ENCODE measurements around the gene DTX4. TPM values are rescaled to one million over a fixed set of nuclear protein-coding genes. Genes with fewer than 3 reads are reported as not detected.

DTX4 gene
- total RNA-seq, 8 experiments from 2014 or later = 0.15 to 108 (median 41.7) TPM

DNA sequence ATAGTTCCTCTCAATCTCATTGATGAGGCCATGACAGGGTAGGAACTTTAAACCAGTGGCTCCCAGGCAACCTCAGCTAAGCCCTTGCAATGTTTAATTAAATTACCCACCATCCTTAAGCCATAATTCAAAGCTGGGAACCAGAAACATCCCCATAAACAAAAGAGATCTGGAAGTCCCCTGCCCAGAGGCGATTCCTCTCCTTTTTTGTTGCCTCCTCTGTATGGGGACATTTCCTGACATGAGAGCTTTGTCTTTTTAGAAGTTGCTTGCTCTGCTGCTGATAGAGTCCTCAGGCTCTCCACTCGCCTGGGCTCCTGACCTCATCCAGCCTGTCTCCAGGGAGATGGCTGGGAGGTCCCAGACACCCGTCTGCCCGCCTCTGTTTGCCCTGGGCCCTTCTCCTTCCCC, 3.2 kb downstream of the DTX4 start:
- peak overlapping the region; percentile 90 to 99 for H3K27ac ChIP-seq
- 14 to 78% (median 38%) methylated on average over 1 to 3 of the region's 4 CpGs; no CpG with 5 or more reads in 6 of the 10 experiments for WGBS, 10 experiments
- peak overlapping the region; percentile 70 to 99 (median 82) for H3K4me3 ChIP-seq
- in situ Hi-C loops (cut with MboI; ENCODE audit: low pct_unique_long_range_greater_than_20kb in 2 of 9, low sequenced_read_pairs in 9 of 9, unreplicated experiment in 9 of 9) = loop anchor here in 3 of 9 experiments (25.0 kb wide), 2 partner anchors 112 to 262 kb away; partner anchors contain the start of genes OR5A1 (in 2 of the 3) and OR5A2 (in 2 of the 3)
- peak in 5 of 8 experiments; percentile 4 to 43 (median 20) for ATAC-seq (replicated peaks in 6 of 8)
- H3K4me1 ChIP-seq (replicated peaks in 1 of 2) = peaks cover 38 to 47% of the 10 kb centered on the region in 2 donors

DNA sequence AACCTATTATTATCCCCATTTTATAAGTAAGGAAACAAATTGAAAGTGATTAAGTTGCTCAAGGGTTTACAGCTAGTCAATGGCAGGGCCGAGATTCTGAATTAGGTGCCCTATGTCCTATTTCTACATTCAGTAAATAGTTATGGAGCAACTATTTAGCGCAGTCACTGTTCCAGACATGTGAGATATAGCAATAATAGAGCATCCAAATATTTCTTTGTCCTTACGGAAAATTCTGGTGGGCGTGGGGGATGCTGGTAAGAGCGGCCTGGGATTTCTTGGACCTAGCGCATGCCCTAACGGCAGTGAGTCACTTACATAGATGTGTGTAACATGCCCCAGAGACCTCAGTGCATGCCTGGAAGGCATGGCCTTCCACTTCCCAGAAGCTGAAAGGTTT, 4.4 kb downstream of the DTX4 start:
- 66 to 100% (median 100%) methylated on average over 1 to 7 of the region's 7 CpGs; no CpG with 5 or more reads in 4 of the 10 experiments for WGBS, 10 experiments
- H3K27ac ChIP-seq = no peak overlapping the region
- H3K4me1 ChIP-seq (replicated peaks in 1 of 2) = peaks cover 50 to 57% of the 10 kb centered on the region in 2 donors
- no peak overlapping the region for H3K4me3 ChIP-seq
- in situ Hi-C loops (cut with MboI; ENCODE audit: low pct_unique_long_range_greater_than_20kb in 2 of 9, low sequenced_read_pairs in 9 of 9, unreplicated experiment in 9 of 9) = loop anchor here in 3 of 9 experiments (25.0 kb wide), 2 partner anchors 111 to 261 kb away; partner anchors contain the start of genes OR5A1 (in 2 of the 3) and OR5A2 (in 2 of the 3)
- ATAC-seq (replicated peaks in 6 of 8) = no peak

DNA sequence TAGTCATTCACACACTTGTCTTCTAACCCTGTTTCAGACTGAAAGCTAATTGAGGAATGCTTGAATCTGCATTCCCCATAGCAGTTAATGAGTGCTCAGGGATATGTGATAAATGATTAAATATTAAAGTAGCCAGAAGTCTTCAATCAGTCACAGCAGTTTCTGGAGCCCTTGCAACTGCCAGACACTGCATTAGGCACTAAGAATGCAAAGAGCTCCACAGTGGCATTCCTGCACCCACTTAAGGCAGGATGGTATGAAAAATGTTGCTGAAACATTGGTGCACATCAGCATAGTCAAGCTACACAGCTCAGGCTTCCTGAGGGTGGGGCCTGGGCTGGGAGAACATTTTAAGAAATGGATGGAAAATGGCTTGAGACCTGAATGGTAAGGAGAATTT, 6.5 kb downstream of the DTX4 start:
- Histone ChIP-seq H3K4me1 (replicated peaks in 1 of 2) (peaks cover 55 to 71% of the 10 kb centered on the region in 2 donors), H3K27ac (no peak overlapping the region), H3K4me3 (no peak overlapping the region)
- ATAC-seq (replicated peaks in 6 of 8) = peak in 3 of 8 experiments; percentile 39 to 62 (median 41)
- in situ Hi-C loops (cut with MboI; ENCODE audit: low pct_unique_long_range_greater_than_20kb in 2 of 9, low sequenced_read_pairs in 9 of 9, unreplicated experiment in 9 of 9) = loop anchor here in 3 of 9 experiments (25.0 kb wide), 2 partner anchors 109 to 259 kb away; partner anchors contain the start of genes OR5A1 (in 2 of the 3) and OR5A2 (in 2 of the 3)

DNA sequence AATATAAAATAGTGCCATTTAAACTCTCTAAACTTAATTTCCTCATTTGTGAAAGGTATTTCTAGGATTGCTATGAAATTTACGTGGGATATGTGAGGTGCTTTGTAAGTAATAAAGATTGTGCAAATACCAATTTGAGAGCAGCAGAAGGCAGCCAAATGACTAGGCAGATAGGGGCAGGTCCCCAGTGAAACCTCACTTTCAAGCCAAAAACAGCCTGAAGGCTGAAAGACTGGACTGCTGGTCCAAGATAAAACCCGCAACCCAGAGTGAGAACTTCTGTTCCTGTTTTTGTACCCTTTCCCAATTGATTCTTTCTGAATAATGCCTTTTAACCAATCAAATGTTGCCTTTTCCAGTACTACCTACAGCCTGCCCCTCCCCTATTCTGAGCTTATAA, 7.2 kb downstream of the DTX4 start:
- ATAC-seq (replicated peaks in 6 of 8) = no peak
- 17 to 100% (median 62%) methylated on average over 1 to 2 of the region's 2 CpGs for WGBS, 10 experiments
- Histone ChIP-seq H3K4me3 (no peak overlapping the region), H3K4me1 (replicated peaks in 1 of 2) (peaks cover 62 to 78% of the 10 kb centered on the region in 2 donors), H3K27ac (peak overlapping the region in 1 of 2 donors; percentile 64)
- in situ Hi-C loops (cut with MboI; ENCODE audit: low pct_unique_long_range_greater_than_20kb in 2 of 9, low sequenced_read_pairs in 9 of 9, unreplicated experiment in 9 of 9) = loop anchor here in 3 of 9 experiments (25.0 kb wide), 2 partner anchors 108 to 258 kb away; partner anchors contain the start of genes OR5A1 (in 2 of the 3) and OR5A2 (in 2 of the 3)

DNA sequence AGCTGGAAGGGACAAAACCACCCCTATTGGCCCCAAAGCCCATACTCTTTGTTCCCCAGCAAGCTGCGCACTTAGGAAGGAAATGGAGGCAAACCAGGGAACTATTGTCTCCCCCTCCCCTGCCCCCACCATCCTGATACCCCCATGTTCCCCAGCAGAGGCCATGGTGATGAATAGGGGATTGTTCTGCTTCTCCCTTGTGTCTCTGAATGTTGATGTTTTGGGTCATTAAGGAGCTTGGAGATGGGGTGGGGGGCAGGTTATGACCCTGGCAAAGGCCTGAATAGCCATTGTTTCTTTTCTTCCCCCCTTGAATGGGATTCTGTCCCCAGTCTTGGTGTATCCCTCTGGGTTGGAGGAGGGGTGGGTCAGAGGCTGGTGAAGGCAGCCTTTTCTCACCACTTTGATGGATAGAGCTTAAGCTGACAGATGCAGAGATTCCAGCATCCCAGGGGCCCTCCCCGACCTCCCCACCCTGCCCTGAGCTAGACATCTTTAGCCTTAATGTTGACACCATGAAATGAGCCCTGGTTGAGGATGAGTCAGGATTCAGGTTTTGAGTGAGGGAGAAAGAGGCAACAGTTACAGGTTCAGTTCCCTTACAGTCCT, 8.3 kb downstream of the DTX4 start:
- H3K27ac ChIP-seq = peak overlapping the region; percentile 48 to 76
- no peak overlapping the region for H3K4me3 ChIP-seq
- H3K4me1 ChIP-seq (replicated peaks in 1 of 2) = peaks cover 64 to 79% of the 10 kb centered on the region in 2 donors
- 0% methylated on average over 1 to 2 of the region's 2 CpGs; no CpG with 5 or more reads in 8 of the 10 experiments for WGBS, 10 experiments
- peak in 5 of 8 experiments; percentile 45 to 75 (median 67) for ATAC-seq (replicated peaks in 6 of 8)
- in situ Hi-C loops (cut with MboI; ENCODE audit: low pct_unique_long_range_greater_than_20kb in 2 of 9, low sequenced_read_pairs in 9 of 9, unreplicated experiment in 9 of 9) = loop anchor here in 3 of 9 experiments (25.0 kb wide), 2 partner anchors 107 to 257 kb away; partner anchors contain the start of genes OR5A1 (in 2 of the 3) and OR5A2 (in 2 of the 3)

DNA sequence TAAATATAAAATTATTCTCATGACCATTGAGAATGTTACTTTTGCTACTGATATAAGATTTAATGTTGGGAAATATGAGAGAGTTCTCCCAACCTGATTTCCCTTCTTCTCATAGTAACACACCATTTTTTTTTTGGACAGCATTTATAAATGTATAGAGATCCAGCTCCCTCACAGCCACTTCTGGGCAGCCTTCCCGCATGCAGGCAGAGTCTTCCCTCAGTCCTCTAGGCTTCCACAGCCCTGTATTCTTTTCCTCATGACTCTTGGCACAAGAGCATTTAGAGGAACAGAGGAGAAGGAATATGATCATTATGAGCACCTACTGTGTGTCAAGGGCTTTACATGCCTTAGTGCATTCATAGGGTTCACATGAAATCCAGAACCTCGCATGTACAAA, 9.0 kb downstream of the DTX4 start:
- ATAC-seq (replicated peaks in 6 of 8) = no peak
- in situ Hi-C loops (cut with MboI; ENCODE audit: low pct_unique_long_range_greater_than_20kb in 2 of 9, low sequenced_read_pairs in 9 of 9, unreplicated experiment in 9 of 9) = loop anchor here in 3 of 9 experiments (25.0 kb wide), 2 partner anchors 106 to 256 kb away; partner anchors contain the start of genes OR5A1 (in 2 of the 3) and OR5A2 (in 2 of the 3)
- WGBS, 10 experiments = 38 to 100% (median 80%) methylated on average over 1 to 2 of the region's 2 CpGs; no CpG with 5 or more reads in 4 of the 10 experiments
- H3K4me3 ChIP-seq = no peak overlapping the region
- H3K27ac ChIP-seq = peak overlapping the region; percentile 48 to 76
- H3K4me1 ChIP-seq (replicated peaks in 1 of 2) = peaks cover 64 to 79% of the 10 kb centered on the region in 2 donors

DNA sequence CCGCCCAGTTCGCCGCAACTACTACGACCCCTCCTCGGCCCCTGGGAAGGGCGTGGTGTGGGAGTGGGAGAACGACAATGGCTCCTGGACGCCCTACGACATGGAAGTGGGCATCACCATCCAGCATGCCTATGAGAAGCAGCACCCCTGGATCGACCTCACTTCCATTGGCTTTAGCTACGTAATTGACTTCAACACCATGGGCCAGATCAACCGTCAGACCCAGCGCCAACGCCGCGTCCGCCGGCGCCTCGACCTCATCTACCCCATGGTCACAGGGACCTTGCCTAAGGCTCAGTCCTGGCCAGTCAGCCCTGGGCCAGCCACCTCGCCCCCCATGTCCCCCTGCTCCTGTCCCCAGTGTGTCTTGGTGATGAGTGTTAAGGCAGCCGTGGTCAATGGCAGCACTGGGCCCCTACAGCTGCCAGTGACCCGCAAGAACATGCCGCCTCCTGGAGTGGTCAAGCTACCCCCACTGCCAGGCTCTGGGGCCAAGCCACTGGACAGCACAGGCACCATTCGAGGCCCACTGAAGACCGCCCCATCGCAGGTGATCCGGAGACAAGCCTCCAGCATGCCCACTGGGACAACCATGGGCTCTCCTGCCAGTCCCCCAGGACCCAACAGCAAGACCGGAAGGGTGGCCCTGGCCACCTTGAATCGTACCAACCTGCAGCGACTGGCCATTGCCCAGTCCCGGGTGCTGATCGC, 10.0 kb downstream of the DTX4 start:
- Histone ChIP-seq H3K4me3 (no peak overlapping the region), H3K27ac (no peak overlapping the region), H3K4me1 (replicated peaks in 1 of 2) (peaks cover 63 to 81% of the 10 kb centered on the region in 2 donors)
- in situ Hi-C loops (cut with MboI; ENCODE audit: low pct_unique_long_range_greater_than_20kb in 2 of 9, low sequenced_read_pairs in 9 of 9, unreplicated experiment in 9 of 9) = loop anchor here in 3 of 9 experiments (25.0 kb wide), 2 partner anchors 105 to 255 kb away; partner anchors contain the start of genes OR5A1 (in 2 of the 3) and OR5A2 (in 2 of the 3)
- ATAC-seq (replicated peaks in 6 of 8) = no peak
- 58 to 100% (median 98%) methylated on average over 2 to 21 of the region's 33 CpGs; no CpG with 5 or more reads in 2 of the 10 experiments for WGBS, 10 experiments

DNA sequence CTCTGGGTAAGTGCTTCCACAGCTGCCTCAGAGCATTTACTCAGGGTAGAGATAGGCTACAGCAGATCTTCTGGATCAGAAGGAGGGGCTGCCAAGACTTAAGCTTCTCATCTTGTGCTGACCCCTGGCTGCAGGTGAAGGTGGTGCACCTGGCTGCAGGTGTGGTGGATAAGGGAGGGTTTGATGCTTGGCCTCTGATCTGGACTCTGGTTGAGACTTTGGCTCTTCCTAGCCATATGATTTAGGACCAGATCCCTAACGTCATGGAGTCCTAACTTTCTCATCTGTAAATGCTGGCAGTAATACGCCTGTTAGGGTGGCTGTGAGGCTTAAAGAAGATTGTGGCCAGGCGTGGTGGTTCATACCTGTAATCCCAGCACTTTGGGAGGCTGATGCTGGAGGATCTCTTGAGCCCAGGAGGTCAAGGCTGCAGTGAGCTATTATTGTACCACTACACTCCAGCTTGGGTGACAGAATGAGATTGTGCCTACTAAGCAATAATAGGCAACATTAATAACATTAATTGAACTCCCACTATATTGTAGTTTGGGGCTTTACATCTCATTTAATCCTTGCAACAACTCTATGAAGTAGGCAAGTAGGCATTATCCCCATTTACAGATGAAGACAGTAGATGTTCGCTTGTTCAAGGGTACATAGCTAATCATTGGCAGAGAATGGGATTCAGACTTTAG, 10.7 kb downstream of the DTX4 start:
- in situ Hi-C loops (cut with MboI; ENCODE audit: low pct_unique_long_range_greater_than_20kb in 2 of 9, low sequenced_read_pairs in 9 of 9, unreplicated experiment in 9 of 9) = loop anchor here in 3 of 9 experiments (25.0 kb wide), 2 partner anchors 105 to 255 kb away; partner anchors contain the start of genes OR5A1 (in 2 of the 3) and OR5A2 (in 2 of the 3)
- H3K4me3 ChIP-seq = no peak overlapping the region
- no peak for ATAC-seq (replicated peaks in 6 of 8)
- H3K4me1 ChIP-seq (replicated peaks in 1 of 2) = peaks cover 62 to 81% of the 10 kb centered on the region in 2 donors
- no peak overlapping the region for H3K27ac ChIP-seq
- WGBS, 10 experiments = 20 to 100% (median 90%) methylated on average over 1 to 3 of the region's 4 CpGs; no CpG with 5 or more reads in 3 of the 10 experiments

DNA sequence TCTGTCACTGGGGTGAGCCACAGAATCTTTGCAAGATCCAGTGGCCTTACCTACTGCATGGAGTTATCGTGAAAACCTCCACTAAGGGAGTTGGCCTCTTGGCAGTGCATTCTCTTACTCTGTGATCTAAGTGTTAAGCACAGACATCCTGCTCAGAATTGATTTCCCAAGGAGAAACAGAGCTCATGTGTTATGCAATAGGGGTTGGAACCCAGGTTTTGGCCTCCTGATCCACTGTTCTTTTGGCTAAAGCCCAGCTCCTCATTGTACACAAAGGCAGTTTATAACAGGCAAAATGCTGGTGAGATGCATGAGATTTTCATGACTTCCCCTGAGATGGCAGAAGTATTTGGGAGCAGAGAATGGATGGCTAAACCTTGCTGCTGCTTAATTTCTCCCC, 11.8 kb downstream of the DTX4 start:
- no peak for ATAC-seq (replicated peaks in 6 of 8)
- Histone ChIP-seq H3K4me3 (no peak overlapping the region), H3K27ac (peak overlapping the region; percentile 34 to 87), H3K4me1 (replicated peaks in 1 of 2) (peaks cover 62 to 72% of the 10 kb centered on the region in 2 donors)
- in situ Hi-C loops (cut with MboI; ENCODE audit: low pct_unique_long_range_greater_than_20kb in 2 of 9, low sequenced_read_pairs in 9 of 9, unreplicated experiment in 9 of 9) = loop anchor here in 3 of 9 experiments (25.0 kb wide), 2 partner anchors 104 to 254 kb away; partner anchors contain the start of genes OR5A1 (in 2 of the 3) and OR5A2 (in 2 of the 3)
- WGBS, 10 experiments = 75 to 100% (median 79%) methylated on average over 1 of the region's 1 CpG; no CpG with 5 or more reads in 6 of the 10 experiments

DNA sequence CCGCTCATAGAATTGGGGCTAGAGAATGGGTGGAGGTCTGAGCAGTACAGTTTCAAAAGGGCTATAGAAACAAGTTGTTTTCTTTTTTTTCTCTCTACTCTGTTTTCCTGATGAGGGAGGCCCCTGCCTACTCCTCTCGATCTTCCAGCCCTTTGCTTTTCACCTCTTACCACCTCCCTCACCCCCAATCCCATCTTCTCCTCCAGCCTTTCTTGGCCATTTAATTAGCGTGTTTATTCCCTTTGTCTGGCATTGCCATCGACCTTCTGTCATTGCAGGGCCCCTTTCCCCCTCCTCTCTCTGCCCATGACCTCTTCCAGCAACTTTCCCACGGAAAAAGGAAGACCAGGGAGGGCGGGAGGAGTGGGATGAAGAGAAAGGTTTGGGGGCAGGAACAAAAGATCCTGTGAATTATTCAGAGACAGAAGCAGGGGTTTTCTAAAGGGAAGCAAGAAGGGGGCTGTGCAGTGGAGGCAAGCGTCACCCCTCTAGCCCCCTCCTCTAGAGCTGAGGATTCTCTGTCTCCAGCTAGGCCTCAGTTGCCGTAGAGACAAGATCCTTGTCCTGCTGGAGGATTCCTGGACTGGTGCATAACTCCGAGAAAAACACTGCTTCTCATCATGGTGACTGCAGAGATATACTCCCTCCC, 12.9 kb downstream of the DTX4 start:
- H3K4me3 ChIP-seq = peak overlapping the region in 1 of 5 donors; percentile 4
- peak in 5 of 8 experiments; percentile 64 to 86 (median 78) for ATAC-seq (replicated peaks in 6 of 8)
- H3K4me1 ChIP-seq (replicated peaks in 1 of 2) = peaks cover 57 to 66% of the 10 kb centered on the region in 2 donors
- H3K27ac ChIP-seq = peak overlapping the region; percentile 84 to 87
- in situ Hi-C loops (cut with MboI; ENCODE audit: low pct_unique_long_range_greater_than_20kb in 2 of 9, low sequenced_read_pairs in 9 of 9, unreplicated experiment in 9 of 9) = loop anchor here in 3 of 9 experiments (25.0 kb wide), 2 partner anchors 102 to 252 kb away; partner anchors contain the start of genes OR5A1 (in 2 of the 3) and OR5A2 (in 2 of the 3)
- 0 to 28% (median 15%) methylated on average over 1 to 9 of the region's 9 CpGs for WGBS, 10 experiments

DNA sequence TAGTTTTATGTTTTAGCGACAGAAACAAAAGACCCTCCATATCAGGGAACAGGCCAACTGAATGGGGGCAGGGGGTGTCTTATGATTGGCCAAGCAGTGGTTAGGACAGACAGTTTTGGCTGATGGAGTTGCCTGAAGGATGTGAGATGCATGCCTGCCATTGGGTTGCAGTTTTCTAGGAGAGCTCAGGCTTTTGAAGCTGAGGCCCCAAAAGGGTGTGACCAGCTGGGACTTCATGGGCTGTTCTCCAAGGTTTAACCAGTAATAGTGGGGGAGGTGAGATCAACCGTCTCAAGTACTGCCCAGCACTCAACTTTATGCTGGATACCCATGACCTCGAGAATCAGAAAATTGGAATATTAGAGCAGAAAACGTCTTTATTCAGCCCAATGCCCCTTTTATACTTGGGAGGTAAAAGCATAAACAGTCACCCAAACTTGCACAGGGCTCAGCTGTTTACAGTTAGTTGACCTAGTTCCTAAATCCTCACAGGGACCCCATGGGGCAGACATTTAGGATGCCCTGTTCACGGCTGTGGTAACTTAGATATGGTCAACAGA, 13.5 kb downstream of the DTX4 start:
- H3K4me1 ChIP-seq (replicated peaks in 1 of 2) = peaks cover 50 to 61% of the 10 kb centered on the region in 2 donors
- in situ Hi-C loops (cut with MboI; ENCODE audit: low pct_unique_long_range_greater_than_20kb in 2 of 9, low sequenced_read_pairs in 9 of 9, unreplicated experiment in 9 of 9) = loop anchor here in 3 of 9 experiments (25.0 kb wide), 2 partner anchors 102 to 252 kb away; partner anchors contain the start of genes OR5A1 (in 2 of the 3) and OR5A2 (in 2 of the 3)
- ATAC-seq (replicated peaks in 6 of 8) = peak in 7 of 8 experiments; percentile 5 to 71 (median 30)
- peak overlapping the region in 1 of 5 donors; percentile 4 for H3K4me3 ChIP-seq
- H3K27ac ChIP-seq = peak overlapping the region; percentile 84 to 87
- 0 to 52% (median 14%) methylated on average over 1 to 5 of the region's 5 CpGs for WGBS, 10 experiments

Measured in motor neuron (in vitro differentiated cells).